GM12878 (cell line): Measurements from ENCODE around the gene IL10RA. TPM values are rescaled to one million over a fixed set of nuclear protein-coding genes. Genes with fewer than 3 reads are reported as not detected.

Source experiments
- CBFB ChIP-seq: IDR thresholded peaks from 2 replicates; pipeline ENCODE4 v1.6.1; 2016; ENCODE audit warnings: antibody characterized with exemption, low read depth
- CHD2 ChIP-seq: IDR thresholded peaks from 2 replicates; pipeline ENCODE4 v1.6.1; 2011; ENCODE audit warnings: low read depth, low read length, improper control_type of control experiment, borderline replicate concordance
- CHD4 ChIP-seq: fragments of 200-600 bp; sonication (generic); IDR thresholded peaks from 2 replicates; pipeline ENCODE4 v1.6.1; 2016; ENCODE audit warnings: mild to moderate bottlenecking
- EED ChIP-seq: sonication (generic); IDR thresholded peaks from 2 replicates; pipeline ENCODE4 v1.6.1; 2016; ENCODE audit warnings: antibody characterized with exemption, low read depth
- EGR1 ChIP-seq, 2 experiments: IDR thresholded peaks; 1 replicate in 1 of 2; 2 replicates in 1 of 2; pipeline ENCODE4 v1.6.1; 2011 to 2012; ENCODE audit warnings: low read depth in 2 of 2, low read length in 2 of 2, borderline replicate concordance in 1 of 2, mild to moderate bottlenecking in 1 of 2, moderate library complexity in 1 of 2
- HCFC1 ChIP-seq: fragments of 150-350 bp; IDR thresholded peaks from 2 replicates; pipeline ENCODE4 v1.6.1; 2014; ENCODE audit warnings: low read length
- IKZF1 ChIP-seq: fragments of 450-650 bp; conservative IDR thresholded peaks from 2 replicates; pipeline ENCODE4 v1.6.1; 2017; ENCODE audit warnings: antibody characterized with exemption, mild to moderate bottlenecking
- LARP7 ChIP-seq: fragments of 450-650 bp; IDR thresholded peaks from 2 replicates; pipeline ENCODE4 v1.6.1; 2017; ENCODE audit warnings: mild to moderate bottlenecking
- MTA2 ChIP-seq: fragments of 450-650 bp; IDR thresholded peaks from 2 replicates; pipeline ENCODE4 v1.6.1; 2016; ENCODE audit warnings: low read depth, mild to moderate bottlenecking, moderate library complexity
- NRF1 ChIP-seq: conservative IDR thresholded peaks from 2 replicates; pipeline ENCODE4 v1.6.1; 2011; ENCODE audit warnings: mild to moderate bottlenecking, low read depth, low read length, improper control_type of control experiment
- PML ChIP-seq: IDR thresholded peaks from 2 replicates; pipeline ENCODE4 v1.6.1; 2012; ENCODE audit warnings: low read length, inconsistent platforms
- POLR2AphosphoS2 ChIP-seq: IDR thresholded peaks from 2 replicates; pipeline ENCODE4 v1.6.1; 2011; ENCODE audit warnings: low read depth, mild to moderate bottlenecking, low read length, improper control_type of control experiment, moderate library complexity
- POU2F2 ChIP-seq: IDR thresholded peaks from 3 replicates; pipeline ENCODE4 v1.6.1; 2011; ENCODE audit warnings: low read depth, mild to moderate bottlenecking, low read length, borderline replicate concordance
- SRF ChIP-seq, 2 experiments: IDR thresholded peaks; 2 replicates each; pipeline ENCODE4 v1.6.1; 2011; ENCODE audit warnings: low read depth in 2 of 2, low read length in 2 of 2, mild to moderate bottlenecking in 1 of 2, moderate library complexity in 1 of 2
- SUZ12 ChIP-seq: fragments of 200-600 bp; sonication (generic); IDR thresholded peaks from one replicate; pipeline ENCODE4 v1.6.1; 2018; ENCODE audit warnings: antibody characterized with exemption, mild to moderate bottlenecking; ENCODE audit not compliant: unreplicated experiment
- TCF3 ChIP-seq: IDR thresholded peaks from 2 replicates; pipeline ENCODE4 v1.6.1; 2012; ENCODE audit warnings: low read depth, mild to moderate bottlenecking, low read length, borderline replicate concordance; ENCODE audit not compliant: insufficient read depth
- YBX1 ChIP-seq: fragments of 450-650 bp; IDR thresholded peaks from 2 replicates; pipeline ENCODE4 v1.6.1; 2016; ENCODE audit warnings: antibody characterized with exemption
- polyA plus RNA-seq, 11 experiments: library from polyadenylated mRNA; depleted of rRNA in 4 of 11; unstranded in 6 of 11; stranded (reverse) in 5 of 11; fragments of >200 nt; fragmentation: Nextera tagmentation in 4 of 11; fragmentation: Illumina TruSeq in 1 of 11; extraction: Ambion mirVana in 4 of 11; extraction: Trizol in 1 of 11; gene quantifications; 1 replicate in 1 of 11; 2 replicates in 10 of 11; pipeline versions ENCODE4 v1.2.1 to v1.2.3, GENCODE V29; 2011 to 2016; ENCODE audit warnings: inconsistent platforms in 2 of 11, missing spikeins in 2 of 11, low read depth in 1 of 11
- total RNA-seq, 4 experiments: library from RNA; depleted of rRNA in 3 of 4; stranded (reverse); fragments of >200 nt in 3 of 4; fragmentation: Illumina TruSeq in 1 of 4; extraction: Trizol in 1 of 4; gene quantifications; 2 replicates each; pipeline versions ENCODE4 v1.2.1 to v1.2.3, GENCODE V29; 2013 to 2021
- TF ChIP-seq, protein P1 (sequence below): fragments of 450-650 bp; IDR thresholded peaks from 2 replicates; pipeline ENCODE4 v1.6.1; 2017; ENCODE audit warnings: mild to moderate bottlenecking
- TF ChIP-seq, protein P2 (sequence below): fragments of 450-650 bp; IDR thresholded peaks from 2 replicates; pipeline ENCODE4 v1.6.1; 2017; ENCODE audit warnings: mild to moderate bottlenecking, low read depth, inconsistent platforms; ENCODE audit not compliant: poor library complexity, severe bottlenecking

Gene IL10RA
- total and polyA plus RNA-seq, 10 of the 15 experiments (the other 5 are each of a cell fraction or from before 2014, with no cell fraction given), result 0.77 to 45.9 (median 9.6) TPM

DNA sequence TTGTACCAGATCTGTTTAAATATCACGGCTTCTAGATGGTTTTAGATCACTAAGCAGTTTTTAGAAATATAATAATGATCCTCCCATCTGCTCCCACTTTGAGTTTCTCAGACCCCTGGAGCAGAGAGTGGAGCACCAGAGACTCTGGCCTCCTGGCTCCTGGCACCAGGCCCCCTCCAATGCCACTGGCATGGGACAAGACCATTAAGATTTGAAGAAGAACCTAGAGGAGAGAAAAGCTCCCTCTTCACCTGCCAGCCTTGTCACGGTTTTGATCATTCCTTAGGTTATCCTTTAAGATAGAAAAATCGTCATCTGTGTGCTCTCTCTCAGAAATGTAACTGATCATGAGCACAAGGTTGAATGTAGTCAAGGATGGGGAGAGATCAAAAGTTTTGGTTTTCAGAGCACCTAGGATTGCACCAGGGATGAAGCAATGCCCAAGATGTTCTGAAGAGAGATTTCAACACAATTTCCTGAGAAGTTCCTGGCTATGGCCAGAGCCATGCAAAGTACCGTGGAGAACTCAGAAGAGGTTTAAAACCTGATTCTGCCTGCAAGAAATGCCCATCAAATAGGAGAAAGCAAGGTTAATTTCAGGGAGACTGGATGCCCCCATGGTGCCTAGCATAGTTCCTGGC, 22.2 kb downstream of the IL10RA start (continued):
- TF ChIP-seq, protein P1, sequence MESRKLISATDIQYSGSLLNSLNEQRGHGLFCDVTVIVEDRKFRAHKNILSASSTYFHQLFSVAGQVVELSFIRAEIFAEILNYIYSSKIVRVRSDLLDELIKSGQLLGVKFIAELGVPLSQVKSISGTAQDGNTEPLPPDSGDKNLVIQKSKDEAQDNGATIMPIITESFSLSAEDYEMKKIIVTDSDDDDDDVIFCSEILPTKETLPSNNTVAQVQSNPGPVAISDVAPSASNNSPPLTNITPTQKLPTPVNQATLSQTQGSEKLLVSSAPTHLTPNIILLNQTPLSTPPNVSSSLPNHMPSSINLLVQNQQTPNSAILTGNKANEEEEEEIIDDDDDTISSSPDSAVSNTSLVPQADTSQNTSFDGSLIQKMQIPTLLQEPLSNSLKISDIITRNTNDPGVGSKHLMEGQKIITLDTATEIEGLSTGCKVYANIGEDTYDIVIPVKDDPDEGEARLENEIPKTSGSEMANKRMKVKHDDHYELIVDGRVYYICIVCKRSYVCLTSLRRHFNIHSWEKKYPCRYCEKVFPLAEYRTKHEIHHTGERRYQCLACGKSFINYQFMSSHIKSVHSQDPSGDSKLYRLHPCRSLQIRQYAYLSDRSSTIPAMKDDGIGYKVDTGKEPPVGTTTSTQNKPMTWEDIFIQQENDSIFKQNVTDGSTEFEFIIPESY, result no peak
- TF ChIP-seq YBX1 (no peak), LARP7 (no peak), MTA2 (0 out of 2 replicates have a peak, but pooled peaks have one; percentile 9), NRF1 (no peak), SUZ12 (no peak), POLR2AphosphoS2 (no peak), IKZF1 (0 out of 2 replicates have a peak, but pooled peaks have one; percentile 44), TCF3 (no peak), CBFB (no peak), EED (no peak), POU2F2 (no peak), EGR1 (IDR thresholded peaks at IDR 0.05; ENCODE audit: borderline replicate concordance in 1 of 2, low read depth in 2 of 2, low read length in 2 of 2) (no peak), SRF (IDR thresholded peaks at IDR 0.05; ENCODE audit: low read depth in 2 of 2, low read length in 2 of 2) (no peak), CHD4 (no peak), HCFC1 (no peak), CHD2 (no peak), PML (no peak)
- TF ChIP-seq, protein P2, sequence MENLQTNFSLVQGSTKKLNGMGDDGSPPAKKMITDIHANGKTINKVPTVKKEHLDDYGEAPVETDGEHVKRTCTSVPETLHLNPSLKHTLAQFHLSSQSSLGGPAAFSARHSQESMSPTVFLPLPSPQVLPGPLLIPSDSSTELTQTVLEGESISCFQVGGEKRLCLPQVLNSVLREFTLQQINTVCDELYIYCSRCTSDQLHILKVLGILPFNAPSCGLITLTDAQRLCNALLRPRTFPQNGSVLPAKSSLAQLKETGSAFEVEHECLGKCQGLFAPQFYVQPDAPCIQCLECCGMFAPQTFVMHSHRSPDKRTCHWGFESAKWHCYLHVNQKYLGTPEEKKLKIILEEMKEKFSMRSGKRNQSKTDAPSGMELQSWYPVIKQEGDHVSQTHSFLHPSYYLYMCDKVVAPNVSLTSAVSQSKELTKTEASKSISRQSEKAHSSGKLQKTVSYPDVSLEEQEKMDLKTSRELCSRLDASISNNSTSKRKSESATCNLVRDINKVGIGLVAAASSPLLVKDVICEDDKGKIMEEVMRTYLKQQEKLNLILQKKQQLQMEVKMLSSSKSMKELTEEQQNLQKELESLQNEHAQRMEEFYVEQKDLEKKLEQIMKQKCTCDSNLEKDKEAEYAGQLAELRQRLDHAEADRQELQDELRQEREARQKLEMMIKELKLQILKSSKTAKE, result peak; percentile 21
- TF ChIP-seq, all 136 proteins: peak for 4
